Mesothelial cell of epicardium (in vitro differentiated cells): Measurements from ENCODE around the gene CRABP2. TPM values are rescaled to one million over a fixed set of nuclear protein-coding genes. Genes with fewer than 3 reads are reported as not detected.

ENCODE experiments used
- DNase-seq, 2 experiments: peaks; one replicate each; pipeline ENCODE4 v3.0.0; 2021; ENCODE audit warnings: low spot score in 2 of 2; ENCODE audit not compliant: unreplicated experiment in 2 of 2
- H3K27ac Mint-ChIP-seq: 2 replicates; pipeline ENCODE4 v1.8.0; 2021; ENCODE audit warnings: mixed read lengths
- H3K27me3 Mint-ChIP-seq: 2 replicates; pipeline ENCODE4 v1.8.0; 2021; ENCODE audit warnings: low read depth, mixed read lengths
- H3K36me3 Mint-ChIP-seq: 2 replicates; pipeline ENCODE4 v1.8.0; 2021; ENCODE audit warnings: mixed read lengths
- H3K4me1 Mint-ChIP-seq: 2 replicates; pipeline ENCODE4 v1.8.0; 2021; ENCODE audit warnings: mixed read lengths
- H3K4me3 Mint-ChIP-seq: 2 replicates; pipeline ENCODE4 v1.8.0; 2021; ENCODE audit warnings: mild to moderate bottlenecking, moderate library complexity, mixed read lengths
- H3K9me3 Mint-ChIP-seq: 2 replicates; pipeline ENCODE4 v1.8.0; 2021; ENCODE audit warnings: mixed read lengths
- CTCF ChIP-seq: fragments of 200-600 bp; sonication (generic); IDR thresholded peaks from one replicate; pipeline ENCODE4 v1.5.0; 2021; ENCODE audit warnings: antibody characterized with exemption; ENCODE audit not compliant: unreplicated experiment
- total RNA-seq: library from RNA; stranded (reverse); gene quantifications from 3 replicates; pipeline ENCODE4 v1.2.1, GENCODE V29; 2021

CRABP2 gene
- total RNA-seq, 1 donor from 2014 or later: 704 TPM

GRCh38 chr1:156682166-156682890, 23.1 kb downstream of the CRABP2 start:
- no peak for DNase-seq
- TF ChIP-seq CTCF: no peak
- peaks cover 24% of the 10 kb centered on the region for H3K27me3 Mint-ChIP-seq
- H3K9me3 Mint-ChIP-seq: no peaks in the 10 kb centered on the region
- no peak overlapping the region for H3K27ac Mint-ChIP-seq
- H3K4me3 Mint-ChIP-seq: no peak overlapping the region
- H3K36me3 Mint-ChIP-seq: no peaks in the 10 kb centered on the region
- H3K4me1 Mint-ChIP-seq: peaks cover 9% of the 10 kb centered on the region

GRCh38 chr1:156681196-156681960, 24.0 kb downstream of the CRABP2 start:
- TF ChIP-seq CTCF: no peak
- peaks cover 26% of the 10 kb centered on the region for H3K27me3 Mint-ChIP-seq
- H3K36me3 Mint-ChIP-seq: no peaks in the 10 kb centered on the region
- no peak for DNase-seq
- H3K4me3 Mint-ChIP-seq: no peak overlapping the region
- peaks cover 12% of the 10 kb centered on the region for H3K4me1 Mint-ChIP-seq
- no peak overlapping the region for H3K27ac Mint-ChIP-seq
- no peaks in the 10 kb centered on the region for H3K9me3 Mint-ChIP-seq

GRCh38 chr1:156680056-156680455, 25.3 kb downstream of the CRABP2 start:
- peaks cover 26% of the 10 kb centered on the region for H3K27me3 Mint-ChIP-seq
- TF ChIP-seq CTCF: no peak

GRCh38 chr1:156677616-156678596, 27.5 kb downstream of the CRABP2 start:
- peak in 1 of 2 experiments; percentile 69 for DNase-seq
- Mint-ChIP-seq H3K36me3 (peaks cover 7% of the 10 kb centered on the region), H3K4me3 (peak overlapping the region; percentile 75), H3K9me3 (no peaks in the 10 kb centered on the region), H3K27me3 (peaks cover 26% of the 10 kb centered on the region), H3K27ac (peak overlapping the region; percentile 79), H3K4me1 (peaks cover 38% of the 10 kb centered on the region)
- TF ChIP-seq CTCF: peak; percentile 61

More at GRCh38 chr1:156680056-156680455, 25.3 kb downstream of the CRABP2 start:
- H3K27ac Mint-ChIP-seq: no peak overlapping the region
- no peaks in the 10 kb centered on the region for H3K36me3 Mint-ChIP-seq
- no peak for DNase-seq
- H3K4me3 Mint-ChIP-seq: no peak overlapping the region
- H3K9me3 Mint-ChIP-seq: no peaks in the 10 kb centered on the region
- H3K4me1 Mint-ChIP-seq: peaks cover 24% of the 10 kb centered on the region
